Esophagus squamous epithelium (tissue), 4 donors: ENCODE data around the gene NKAIN4.

Experiments used
- POLR2A ChIP-seq, 4 donors: fragments of 450-650 bp; IDR thresholded peaks; one replicate each; pipeline ENCODE4 v1.6.1; 2017; ENCODE audit warnings: antibody characterized with exemption in 4 of 4, mild to moderate bottlenecking in 4 of 4, moderate library complexity in 3 of 4
- TF ChIP-seq, protein P1 (sequence below), 6 experiments: fragments of 450-650 bp in 4 of 6; fragments of 200-600 bp in 2 of 6; sonication (generic) in 2 of 6; IDR thresholded peaks; one replicate each; pipeline ENCODE4 v1.5.1; 2016 to 2019; ENCODE audit warnings: antibody characterized with exemption in 6 of 6, mild to moderate bottlenecking in 4 of 6, moderate library complexity in 4 of 6

DNA sequence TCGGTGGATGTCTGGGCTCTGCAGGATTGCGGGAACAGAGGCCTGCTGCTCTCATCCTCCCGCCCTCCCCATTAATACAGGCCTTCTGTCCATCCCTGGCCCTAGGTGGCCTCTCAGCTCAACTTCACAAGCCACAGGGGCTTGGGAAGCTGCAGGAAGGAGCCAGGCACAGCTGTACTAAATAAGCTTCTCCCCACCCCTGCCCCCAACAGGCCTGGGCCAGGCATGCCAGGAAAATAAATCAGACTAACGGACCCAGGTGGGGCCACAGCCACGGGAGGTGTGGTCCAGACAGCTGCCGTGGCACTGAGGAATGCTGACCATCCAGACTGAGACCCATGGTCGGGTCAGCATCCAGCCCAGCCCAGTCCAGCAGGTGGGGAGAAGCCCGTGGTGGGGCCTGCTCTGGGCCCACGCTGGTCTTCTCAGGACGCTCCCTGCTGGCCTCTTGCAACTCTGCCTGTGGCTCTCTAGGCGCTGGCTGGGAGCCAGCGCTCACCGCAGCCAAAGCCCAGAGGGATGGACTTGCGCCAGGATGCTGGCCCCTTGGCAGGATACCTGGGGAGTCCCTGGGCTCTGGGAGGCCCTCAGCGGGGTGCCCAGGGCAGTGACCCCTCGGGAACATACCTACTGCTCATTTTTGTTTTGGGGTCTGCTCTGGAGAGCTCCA lies 29.7 kb downstream of the NKAIN4 start:
- TF ChIP-seq POLR2A (IDR thresholded peaks at IDR 0.05), result no peak
- TF ChIP-seq, protein P1, sequence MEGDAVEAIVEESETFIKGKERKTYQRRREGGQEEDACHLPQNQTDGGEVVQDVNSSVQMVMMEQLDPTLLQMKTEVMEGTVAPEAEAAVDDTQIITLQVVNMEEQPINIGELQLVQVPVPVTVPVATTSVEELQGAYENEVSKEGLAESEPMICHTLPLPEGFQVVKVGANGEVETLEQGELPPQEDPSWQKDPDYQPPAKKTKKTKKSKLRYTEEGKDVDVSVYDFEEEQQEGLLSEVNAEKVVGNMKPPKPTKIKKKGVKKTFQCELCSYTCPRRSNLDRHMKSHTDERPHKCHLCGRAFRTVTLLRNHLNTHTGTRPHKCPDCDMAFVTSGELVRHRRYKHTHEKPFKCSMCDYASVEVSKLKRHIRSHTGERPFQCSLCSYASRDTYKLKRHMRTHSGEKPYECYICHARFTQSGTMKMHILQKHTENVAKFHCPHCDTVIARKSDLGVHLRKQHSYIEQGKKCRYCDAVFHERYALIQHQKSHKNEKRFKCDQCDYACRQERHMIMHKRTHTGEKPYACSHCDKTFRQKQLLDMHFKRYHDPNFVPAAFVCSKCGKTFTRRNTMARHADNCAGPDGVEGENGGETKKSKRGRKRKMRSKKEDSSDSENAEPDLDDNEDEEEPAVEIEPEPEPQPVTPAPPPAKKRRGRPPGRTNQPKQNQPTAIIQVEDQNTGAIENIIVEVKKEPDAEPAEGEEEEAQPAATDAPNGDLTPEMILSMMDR (IDR thresholded peaks at IDR 0.05), result no peak
